GM23338 (cell line): ENCODE results near the gene LAGE3. TPM values are rescaled to one million over a fixed set of nuclear protein-coding genes. Genes with fewer than 3 reads are reported as not detected.

Experiments
- ATAC-seq: fragments of 200-7000 bp; cut with Tn5 transposase; 3 replicates; pipeline ENCODE4 v1.9.1; 2020
- DNase-seq: peaks from one replicate; pipeline ENCODE4 v3.0.0-alpha.2; 2015; ENCODE audit warnings: low spot score
- H2AFZ ChIP-seq: fragments of 200-600 bp; sonication (generic); 2 replicates; pipeline ENCODE4 v1.8.0; 2016; ENCODE audit warnings: antibody characterized with exemption, mild to moderate bottlenecking, moderate library complexity
- H3F3A ChIP-seq: fragments of 200-600 bp; sonication (generic); replicated peaks from 2 replicates; pipeline ENCODE4 v1.8.0; 2017; ENCODE audit warnings: antibody characterized with exemption, mixed run types, low read depth
- H3K27ac ChIP-seq: fragments of 200-600 bp; sonication (generic); 2 replicates; pipeline ENCODE4 v1.6.1; 2016; ENCODE audit warnings: low read depth
- H3K27me3 ChIP-seq: fragments of 200-600 bp; sonication (generic); 2 replicates; pipeline ENCODE4 v1.8.0; 2016; ENCODE audit warnings: mild to moderate bottlenecking, mixed run types, moderate library complexity; ENCODE audit not compliant: insufficient read depth
- H3K36me3 ChIP-seq: fragments of 200-600 bp; sonication (generic); 2 replicates; pipeline ENCODE4 v1.8.0; 2016; ENCODE audit warnings: mild to moderate bottlenecking; ENCODE audit not compliant: insufficient read depth
- H3K4me1 ChIP-seq: fragments of 200-600 bp; sonication (generic); 2 replicates; pipeline ENCODE4 v1.8.0; 2016; ENCODE audit warnings: mild to moderate bottlenecking, moderate library complexity; ENCODE audit not compliant: insufficient read depth
- H3K4me2 ChIP-seq: fragments of 200-600 bp; sonication (generic); 2 replicates; pipeline ENCODE4 v1.7.1; 2017; ENCODE audit warnings: mixed run types
- H3K4me3 ChIP-seq: fragments of 200-600 bp; sonication (generic); 2 replicates; pipeline ENCODE4 v1.6.1; 2016; ENCODE audit warnings: mixed run types
- H3K79me2 ChIP-seq: fragments of 200-600 bp; sonication (generic); replicated peaks from 2 replicates; pipeline ENCODE4 v1.8.0; 2017; ENCODE audit warnings: mild to moderate bottlenecking; ENCODE audit not compliant: insufficient read depth
- H3K9me2 ChIP-seq: fragments of 200-600 bp; sonication (generic); 2 replicates; pipeline ENCODE4 v1.8.0; 2017; ENCODE audit not compliant: insufficient read depth
- H4K20me1 ChIP-seq: fragments of 200-600 bp; sonication (generic); replicated peaks from 2 replicates; pipeline ENCODE4 v1.8.0; 2017; ENCODE audit warnings: mild to moderate bottlenecking; ENCODE audit not compliant: insufficient read depth
- H3K27ac Mint-ChIP-seq: 2 replicates; pipeline ENCODE4 v1.8.0; 2020; ENCODE audit warnings: inconsistent platforms, mild to moderate bottlenecking, moderate library complexity, mixed read lengths
- H3K27me3 Mint-ChIP-seq: 3 replicates; pipeline ENCODE4 v1.8.0; 2022; ENCODE audit warnings: low read depth, mild to moderate bottlenecking, moderate library complexity, mixed read lengths, inconsistent platforms; ENCODE audit not compliant: insufficient read depth, poor library complexity
- H3K36me3 Mint-ChIP-seq: 3 replicates; pipeline ENCODE4 v1.8.0; 2021; ENCODE audit warnings: low read depth, mild to moderate bottlenecking, inconsistent platforms, moderate library complexity, mixed read lengths
- H3K4me1 Mint-ChIP-seq: 3 replicates; pipeline ENCODE4 v1.8.0; 2020; ENCODE audit warnings: mild to moderate bottlenecking, inconsistent platforms, mixed read lengths
- H3K4me3 Mint-ChIP-seq: 3 replicates; pipeline ENCODE4 v1.8.0; 2021; ENCODE audit warnings: moderate library complexity, mild to moderate bottlenecking, inconsistent platforms, mixed read lengths
- H3K9me3 Mint-ChIP-seq: 3 replicates; pipeline ENCODE4 v1.8.0; 2020; ENCODE audit warnings: moderate library complexity, mild to moderate bottlenecking, inconsistent platforms, mixed read lengths
- CREB1 ChIP-seq: fragments of 250-450 bp; sonication (Bioruptor Pico); IDR thresholded peaks from 2 replicates; pipeline ENCODE4 v1.5.0; 2020; ENCODE audit warnings: low read depth, mild to moderate bottlenecking, moderate library complexity
- CTCF ChIP-seq, 2 experiments: fragments of 200-600 bp in 1 of 2; sonication (generic) in 1 of 2; conservative IDR thresholded peaks; 2 replicates each; pipeline versions ENCODE4 v1.5.1 to v1.6.1; 2016 to 2017; ENCODE audit warnings: antibody characterized with exemption in 2 of 2, low read depth in 2 of 2, mild to moderate bottlenecking in 2 of 2, moderate library complexity in 1 of 2
- ETS1 ChIP-seq: IDR thresholded peaks from 2 replicates; pipeline ENCODE4 v1.6.1; 2016; ENCODE audit warnings: antibody characterized with exemption
- EZH2 ChIP-seq: fragments of 200-600 bp; sonication (generic); IDR thresholded peaks from one replicate; pipeline ENCODE4 v1.8.0; 2017; ENCODE audit warnings: antibody characterized with exemption, mild to moderate bottlenecking, low read depth; ENCODE audit not compliant: unreplicated experiment
- POLR2AphosphoS5 ChIP-seq: IDR thresholded peaks from 2 replicates; pipeline ENCODE4 v1.6.1; 2016; ENCODE audit warnings: antibody characterized with exemption, low read depth
- REST ChIP-seq: IDR thresholded peaks from one replicate; pipeline ENCODE4 v1.6.1; 2018; ENCODE audit warnings: antibody characterized with exemption; ENCODE audit not compliant: unreplicated experiment
- STAT1 ChIP-seq: IDR thresholded peaks from one replicate; pipeline ENCODE4 v1.6.1; 2016; ENCODE audit warnings: antibody characterized with exemption; ENCODE audit not compliant: unreplicated experiment
- ZNF114 ChIP-seq: fragments of 250-450 bp; sonication (Bioruptor Pico); IDR thresholded peaks from 2 replicates; pipeline ENCODE4 v1.5.0; 2020; ENCODE audit warnings: mild to moderate bottlenecking, moderate library complexity
- ZNF462 ChIP-seq: fragments of 250-450 bp; sonication (Bioruptor Pico); IDR thresholded peaks from 2 replicates; pipeline ENCODE4 v1.5.0; 2020; ENCODE audit warnings: mild to moderate bottlenecking, moderate library complexity
- polyA plus RNA-seq: library from polyadenylated mRNA; unstranded; fragments of >200 nt; fragmentation: Nextera tagmentation; extraction: Ambion mirVana; gene quantifications from 2 replicates; pipeline ENCODE4 v1.2.1, GENCODE V29; 2016
- total RNA-seq: library from RNA; depleted of rRNA; stranded (reverse); fragments of >200 nt; shearing (Covaris generic); gene quantifications from 2 replicates; pipeline ENCODE4 v1.2.3, GENCODE V29; 2014

Gene LAGE3
- total and polyA plus RNA-seq, 2 experiments from 2014 or later, result 71.0 to 84.5 TPM

- TF ChIP-seq CREB1 (no peak), STAT1 (no peak), ZNF462 (CRISPR knock-in tag) (no peak), EZH2 (no peak), CTCF (conservative IDR thresholded peaks at IDR 0.05; ENCODE audit: low read depth in 2 of 2) (no peak), ZNF114 (no peak), REST (no peak), POLR2AphosphoS5 (no peak), ETS1 (no peak)
- Mint-ChIP-seq H3K9me3 (no peaks in the 10 kb centered on the region), H3K36me3 (peaks cover 6% of the 10 kb centered on the region), H3K4me1 (no peaks in the 10 kb centered on the region), H3K27ac (no peak overlapping the region), H3K27me3 (peaks cover 4% of the 10 kb centered on the region), H3K4me3 (no peak overlapping the region)
- Histone ChIP-seq H3F3A (no peaks in the 10 kb centered on the region), H3K4me1 (no peaks in the 10 kb centered on the region), H3K36me3 (no peaks in the 10 kb centered on the region), H3K4me3 (no peak overlapping the region), H3K9me2 (no peaks in the 10 kb centered on the region), H4K20me1 (no peaks in the 10 kb centered on the region; the same call in 1 of the 2 replicates), H2AFZ (no peak overlapping the region), H3K4me2 (no peak overlapping the region), H3K79me2 (no peaks in the 10 kb centered on the region), H3K27ac (no peak overlapping the region), H3K27me3 (no peaks in the 10 kb centered on the region)
- DNase-seq (no peak), ATAC-seq (no peak)
Observed at GRCh38 chrX:154469880-154470279, 9.2 kb downstream of the LAGE3 start.
